ENCODE data around the gene AMER2.
A peak's percentile ranks its signal among the peaks of the same experiment; 100 is the strongest.

Gene AMER2

GRCh38 chr13:25171517-25172302 lies at the start of gene AMER2:
Gene AMER2 (minus strand): TSS chr13:25172288. CDS start chr13:25171619, 669 bp downstream.
- peak; percentile 6 for DNase-seq

GRCh38 chr13:25218019-25218418 lies 45.9 kb upstream of the AMER2 start:
- DNase-seq: no peak

GRCh38 chr13:25217023-25217885 lies 45.2 kb upstream of the AMER2 start:
- DNase-seq: no peak

- no peak for DNase-seq
Measured at GRCh38 chr13:25215253-25215575, 43.1 kb upstream of the AMER2 start.

- DNase-seq: no peak
Measured at GRCh38 chr13:25214491-25215252, 42.6 kb upstream of the AMER2 start.

- DNase-seq: no peak
Measured at GRCh38 chr13:25213715-25214114, 41.6 kb upstream of the AMER2 start.

GRCh38 chr13:25210842-25211569 lies 38.9 kb upstream of the AMER2 start:
- no peak for DNase-seq

- DNase-seq: no peak
Measured at GRCh38 chr13:25207291-25207810, 35.3 kb upstream of the AMER2 start.

GRCh38 chr13:25204863-25205262 lies 32.8 kb upstream of the AMER2 start:
- no peak for DNase-seq

- no peak for DNase-seq
Measured at GRCh38 chr13:25203127-25203740, 31.1 kb upstream of the AMER2 start.

- no peak for DNase-seq
Measured at GRCh38 chr13:25200783-25201182, 28.7 kb upstream of the AMER2 start.

GRCh38 chr13:25198647-25199046 lies 26.6 kb upstream of the AMER2 start:
- DNase-seq: no peak

GRCh38 chr13:25196971-25197370 lies 24.9 kb upstream of the AMER2 start:
- DNase-seq: no peak

GRCh38 chr13:25192936-25193335 lies 20.8 kb upstream of the AMER2 start:
- DNase-seq: no peak

GRCh38 chr13:25192489-25192888 lies 20.4 kb upstream of the AMER2 start:
- no peak for DNase-seq

- DNase-seq: no peak
Measured at GRCh38 chr13:25192052-25192451, 20.0 kb upstream of the AMER2 start.

GRCh38 chr13:25190771-25191170 lies 18.7 kb upstream of the AMER2 start:
- DNase-seq: no peak

GRCh38 chr13:25190256-25190655 lies 18.2 kb upstream of the AMER2 start:
- DNase-seq: no peak

- DNase-seq: no peak
Measured at GRCh38 chr13:25187596-25187995, 15.5 kb upstream of the AMER2 start.

- no peak for DNase-seq
Measured at GRCh38 chr13:25186187-25186586, 14.1 kb upstream of the AMER2 start.

GRCh38 chr13:25181597-25181996 lies 9.5 kb upstream of the AMER2 start:
- DNase-seq: no peak

Data from NCI-H1694 treated with DMSO at 0.1 percent for 48 hours (cell line).